A549 (cell line): ENCODE data around the gene SLIT3. TPM values are rescaled to one million over a fixed set of nuclear protein-coding genes. Genes with fewer than 3 reads are reported as not detected.

Experiments used
- ATAC-seq, 2 experiments: fragments of 200-7000 bp in 1 of 2; fragments of >200 bp in 1 of 2; cut with Nextera tagmentation in 1 of 2; cut with Tn5 transposase in 1 of 2; 3 replicates each; pipeline versions ENCODE4 v1.8.0 to v1.9.1; 2018 to 2020; ENCODE audit warnings: mild to moderate bottlenecking in 1 of 2, moderate library complexity in 1 of 2
- CTCF ChIA-PET: fragments of 300-600 bp; sonication (Branson Sonifier 250); formaldehyde crosslinking; extraction: SDS; loops from one replicate; lab custom pipeline; 2021; ENCODE audit warnings: antibody characterized with exemption, inconsistent platforms; lab: Yijun Ruan, JAX
- POLR2A ChIA-PET: fragments of 350-600 bp; formaldehyde crosslinking; extraction: SDS; loops from one replicate; lab custom pipeline; 2021; ENCODE audit warnings: antibody characterized with exemption, inconsistent platforms; lab: Yijun Ruan, JAX
- DNase-seq, 2 experiments: peaks; one replicate each; pipeline versions ENCODE4 v3.0.0 to v3.0.0-alpha.2; 2011 to 2016; ENCODE audit warnings: low read depth in 1 of 2, low spot score in 1 of 2
- FAIRE-seq: peaks from 2 replicates; lab custom pipeline; 2011; peaks lifted over from hg19 to GRCh38; lab: Jason Lieb, UNC
- H3K27ac ChIP-seq, 2 experiments: fragments of >200 bp; sonication (Bioruptor Twin); formaldehyde crosslinking; 3 replicates each; pipeline ENCODE4 v1.5.1; 2016 to 2017
- H3K4me1 ChIP-seq: fragments of >200 bp; sonication (Bioruptor Twin); formaldehyde crosslinking; 3 replicates; pipeline ENCODE4 v1.6.1; 2016
- H3K4me2 ChIP-seq: fragments of >200 bp; sonication (Bioruptor Twin); formaldehyde crosslinking; 3 replicates; pipeline ENCODE4 v1.6.1; 2016
- H3K4me3 ChIP-seq: fragments of >200 bp; sonication (Bioruptor Twin); formaldehyde crosslinking; 3 replicates; pipeline ENCODE4 v1.5.1; 2016
- H3K9me3 ChIP-seq: fragments of >200 bp; sonication (Bioruptor Twin); formaldehyde crosslinking; 3 replicates; pipeline ENCODE4 v1.6.1; 2016
- BCL3 ChIP-seq: fragments of >200 bp; sonication (Bioruptor Twin); formaldehyde crosslinking; IDR thresholded peaks from 3 replicates; pipeline ENCODE4 v1.6.1; 2016
- CBX8 ChIP-seq: fragments of 200-600 bp; sonication (generic); IDR thresholded peaks from 2 replicates; pipeline ENCODE4 v1.6.1; 2016
- CHD2 ChIP-seq: fragments of 150-350 bp; IDR thresholded peaks from 2 replicates; pipeline ENCODE4 v1.6.1; 2014; ENCODE audit warnings: low read length; ENCODE audit not compliant: partially characterized antibody
- CHD4 ChIP-seq: fragments of 200-600 bp; sonication (generic); IDR thresholded peaks from 2 replicates; pipeline ENCODE4 v1.6.1; 2016; ENCODE audit warnings: antibody characterized with exemption, mild to moderate bottlenecking, borderline replicate concordance
- E2F6 ChIP-seq: IDR thresholded peaks from 2 replicates; pipeline ENCODE4 v1.6.1; 2012; ENCODE audit warnings: low read depth, borderline replicate concordance
- EHMT2 ChIP-seq: fragments of 200-600 bp; sonication (generic); IDR thresholded peaks from 2 replicates; pipeline ENCODE4 v1.6.1; 2016; ENCODE audit warnings: antibody characterized with exemption, low read depth, mild to moderate bottlenecking, moderate library complexity
- ELK1 ChIP-seq: fragments of 150-350 bp; IDR thresholded peaks from 2 replicates; pipeline ENCODE4 v1.6.1; 2014; ENCODE audit warnings: low read depth, mild to moderate bottlenecking, low read length
- ESRRA ChIP-seq: fragments of 150-350 bp; IDR thresholded peaks from 2 replicates; pipeline ENCODE4 v1.6.1; 2014; ENCODE audit warnings: mild to moderate bottlenecking, low read length, borderline replicate concordance
- FOSB ChIP-seq: fragments of 250-450 bp; sonication (Bioruptor Pico); IDR thresholded peaks from 2 replicates; pipeline ENCODE4 v1.5.0; 2020; ENCODE audit warnings: mild to moderate bottlenecking, moderate library complexity
- FOSL2 ChIP-seq, 2 experiments: fragments of 450-650 bp in 1 of 2; fragments of >200 bp in 1 of 2; sonication (Bioruptor Twin) in 1 of 2; formaldehyde crosslinking; IDR thresholded peaks; 2 replicates each; pipeline versions ENCODE4 v1.5.0 to v1.6.1; 2016 to 2020; ENCODE audit warnings: mild to moderate bottlenecking in 1 of 2, moderate library complexity in 1 of 2
- GATA3 ChIP-seq: IDR thresholded peaks from 2 replicates; pipeline ENCODE4 v1.6.1; 2012; ENCODE audit warnings: borderline replicate concordance
- HMGXB4 ChIP-seq: fragments of 250-450 bp; sonication (Bioruptor Pico); IDR thresholded peaks from 2 replicates; pipeline ENCODE4 v1.5.0; 2021; ENCODE audit warnings: mild to moderate bottlenecking, moderate library complexity, borderline replicate concordance
- HOXA7 ChIP-seq: fragments of 250-450 bp; sonication (Bioruptor Pico); IDR thresholded peaks from 2 replicates; pipeline ENCODE4 v1.5.0; 2020; ENCODE audit warnings: mild to moderate bottlenecking, moderate library complexity
- JUN ChIP-seq, 2 experiments: fragments of >200 bp; sonication (Bioruptor Twin); formaldehyde crosslinking; IDR thresholded peaks; 2 replicates in 1 of 2; 3 replicates in 1 of 2; pipeline ENCODE4 v1.6.1; 2016 to 2017
- JUNB ChIP-seq: fragments of >200 bp; sonication (Bioruptor Twin); formaldehyde crosslinking; IDR thresholded peaks from 2 replicates; pipeline ENCODE4 v1.6.1; 2016
- MAFK ChIP-seq: fragments of 450-650 bp; IDR thresholded peaks from 2 replicates; pipeline ENCODE4 v1.6.1; 2014; ENCODE audit not compliant: partially characterized antibody
- MAX ChIP-seq: IDR thresholded peaks from 2 replicates; pipeline ENCODE4 v1.6.1; 2012
- MAZ ChIP-seq: fragments of 150-350 bp; IDR thresholded peaks from 2 replicates; pipeline ENCODE4 v1.6.1; 2014; ENCODE audit warnings: antibody characterized with exemption, low read depth, low read length, borderline replicate concordance
- MYC ChIP-seq: IDR thresholded peaks from 2 replicates; pipeline ENCODE4 v1.6.1; 2012; ENCODE audit warnings: mild to moderate bottlenecking, inconsistent platforms, low read length, improper control_type of control experiment, borderline replicate concordance
- NPAS2 ChIP-seq: fragments of 250-450 bp; sonication (Bioruptor Pico); IDR thresholded peaks from 2 replicates; pipeline ENCODE4 v1.8.0; 2022; ENCODE audit warnings: mild to moderate bottlenecking, moderate library complexity, borderline replicate concordance
- PHF8 ChIP-seq: fragments of 200-600 bp; sonication (generic); IDR thresholded peaks from 2 replicates; pipeline ENCODE4 v1.6.1; 2016; ENCODE audit warnings: low read depth, mild to moderate bottlenecking, antibody characterized with exemption, moderate library complexity, borderline replicate concordance
- RCOR1 ChIP-seq: fragments of 150-350 bp; IDR thresholded peaks from 2 replicates; pipeline ENCODE4 v1.6.1; 2014; ENCODE audit warnings: antibody characterized with exemption, low read length, low read depth
- REST ChIP-seq: fragments of 200-600 bp; sonication (generic); IDR thresholded peaks from 2 replicates; pipeline ENCODE4 v1.6.1; 2016; ENCODE audit warnings: antibody characterized with exemption, mild to moderate bottlenecking, moderate library complexity
- RFX5 ChIP-seq: fragments of 450-650 bp; IDR thresholded peaks from 2 replicates; pipeline ENCODE4 v1.7.1; 2014; ENCODE audit warnings: antibody characterized with exemption, mild to moderate bottlenecking, moderate library complexity
- TP53 ChIP-seq: fragments of 250-450 bp; sonication (Bioruptor Pico); IDR thresholded peaks from 2 replicates; pipeline ENCODE4 v1.5.0; 2021; ENCODE audit warnings: mild to moderate bottlenecking, moderate library complexity
- ZNF302 ChIP-seq: fragments of 250-450 bp; sonication (Bioruptor Pico); IDR thresholded peaks from 2 replicates; pipeline ENCODE4 v1.9.0; 2021; ENCODE audit warnings: inconsistent platforms, mild to moderate bottlenecking, moderate library complexity
- ZSCAN20 ChIP-seq: fragments of 250-450 bp; sonication (Bioruptor Pico); IDR thresholded peaks from 2 replicates; pipeline ENCODE4 v1.8.0; 2022; ENCODE audit warnings: mild to moderate bottlenecking, moderate library complexity
- WGBS: methylation state at CpG from one replicate; pipeline ENCODE4 v1.1.6; 2017; ENCODE audit errors: missing lambda C conversion rate; 5-methylcytosine and 5-hydroxymethylcytosine counted together
- polyA plus RNA-seq, 4 experiments: library from polyadenylated mRNA; depleted of rRNA in 3 of 4; stranded (reverse); fragments of >200 nt; fragmentation: RNase III in 1 of 4; extraction: RNeasy Plus Mini Kit Qiagen cat#74134 plus additional on column Dnase treatment in 1 of 4; gene quantifications; 2 replicates in 3 of 4; 3 replicates in 1 of 4; pipeline ENCODE4 v1.2.3, GENCODE V29; 2011 to 2017

The SLIT3 gene
- polyA plus RNA-seq, 2 of the 4 experiments (the other 2 are of a cell fraction) = 12.7 to 22.9 TPM

- TF ChIP-seq CHD2 = no peak
- TF ChIP-seq MAFK = no peak
- no peak for TF ChIP-seq GATA3
- no peak for TF ChIP-seq ESRRA
- no peak for TF ChIP-seq E2F6
- TF ChIP-seq TP53 (CRISPR knock-in tag) = no peak
- TF ChIP-seq JUNB = no peak
- no peak for TF ChIP-seq MAX
- TF ChIP-seq PHF8 = no peak
- TF ChIP-seq MYC = no peak
- TF ChIP-seq MAZ = no peak
- TF ChIP-seq ZSCAN20 = no peak
- TF ChIP-seq RCOR1 = no peak
- TF ChIP-seq CBX8 = no peak
- TF ChIP-seq CHD4 = no peak
- TF ChIP-seq RFX5 = no peak
- TF ChIP-seq HOXA7 (CRISPR knock-in tag) = no peak
- TF ChIP-seq NPAS2 (CRISPR knock-in tag) = no peak
- TF ChIP-seq ZNF302 = no peak
- no peak for TF ChIP-seq EHMT2
- FAIRE-seq = no peak
- WGBS = 86% methylated on average over 5 of the region's 5 CpGs
- ChIA-PET POLR2A (no interaction called here), CTCF (no interaction called here)
- Histone ChIP-seq H3K4me3 (no peak overlapping the region), H3K4me1 (no peaks in the 10 kb centered on the region; the same call in 2 of the 3 replicates), H3K9me3 (no peaks in the 10 kb centered on the region), H3K27ac (no peak overlapping the region), H3K4me2 (no peak overlapping the region)
- no peak for ATAC-seq
- DNase-seq = no peak
Observed at GRCh38 chr5:168863021-168863420, 437.9 kb downstream of the SLIT3 start.

- no peak overlapping the region for H3K27ac ChIP-seq
- 83% methylated on average over 1 of the region's 1 CpG for WGBS
- no peaks in the 10 kb centered on the region for H3K9me3 ChIP-seq
- no peak for ATAC-seq
- no peak overlapping the region for H3K4me3 ChIP-seq
- CTCF ChIA-PET = no interaction called here
- H3K4me1 ChIP-seq = no peaks in the 10 kb centered on the region
- POLR2A ChIA-PET = no interaction called here
- no peak for DNase-seq
- TF ChIP-seq FOSB (CRISPR knock-in tag) = no peak
- TF ChIP-seq HMGXB4 (CRISPR knock-in tag) = no peak
- TF ChIP-seq PHF8 = no peak
- TF ChIP-seq REST = no peak
- TF ChIP-seq FOSL2 (IDR thresholded peaks at IDR 0.05) = no peak
- TF ChIP-seq FOSL2 (CRISPR knock-in tag; IDR thresholded peaks at IDR 0.05) = no peak
- no peak for TF ChIP-seq JUN (IDR thresholded peaks at IDR 0.05)
- TF ChIP-seq ELK1 = no peak
- no peak for TF ChIP-seq MAZ
- no peak for TF ChIP-seq BCL3
- TF ChIP-seq CHD4 = no peak
- no peak for TF ChIP-seq MAX
- FAIRE-seq = no peak
- no peak overlapping the region for H3K4me2 ChIP-seq
Observed at GRCh38 chr5:168860503-168860902, 440.4 kb downstream of the SLIT3 start.
